ENCODE results near the gene DNAJC1.

The DNAJC1 gene

DNA sequence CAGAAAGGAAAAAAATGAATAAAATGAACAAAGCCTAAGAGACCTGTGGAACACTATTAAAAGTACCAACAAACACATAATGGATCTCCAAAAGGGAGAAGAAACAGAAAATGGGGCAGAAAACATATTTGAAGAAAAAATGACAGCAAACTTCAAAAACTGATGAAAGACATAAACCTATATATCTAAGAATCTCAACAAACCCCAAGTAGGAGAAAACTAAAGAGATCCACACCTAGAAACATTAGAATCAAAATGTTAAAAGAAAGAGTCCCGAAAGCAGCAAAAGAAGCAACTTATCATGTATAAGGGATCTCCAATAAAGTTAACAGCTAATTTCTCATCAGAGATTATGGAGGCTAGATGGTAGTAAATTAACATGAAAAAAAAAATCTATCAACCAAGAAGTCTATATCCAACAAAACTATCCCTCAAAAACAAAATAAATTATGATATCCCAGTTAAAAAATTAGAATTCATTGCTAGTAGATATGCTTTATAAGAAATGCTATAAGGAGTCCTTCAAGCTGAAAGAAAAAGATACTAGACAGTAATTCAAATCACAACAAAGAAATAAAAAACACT, 68.0 kb downstream of the DNAJC1 start:
- Histone ChIP-seq H3K4ac (ENCODE audit: low read length) (no peak overlapping the region), H3K18ac (ENCODE audit: low read length) (no peak overlapping the region), H2BK120ac (ENCODE audit: low read depth, low read length) (no peak overlapping the region), H3K9me3 (replicated peaks in 1 of 2; ENCODE audit: control insufficient read depth in 2 of 2, insufficient read depth in 1 of 2, low read depth in 1 of 2, low read length in 2 of 2) (peaks cover 2 to 22% of the 10 kb centered on the region in 2 donors), H3K9ac (ENCODE audit: low read depth, low read length, poor library complexity) (no peak overlapping the region), H3K36me3 (replicated peaks in 1 of 2; ENCODE audit: control insufficient read depth in 2 of 2, insufficient read depth in 2 of 2, low read length in 2 of 2) (no peaks in the 10 kb centered on the region), H2BK15ac (ENCODE audit: low read length) (no peak overlapping the region), H3K4me1 (ENCODE audit: control insufficient read depth in 2 of 2, insufficient read depth in 1 of 2, low read depth in 1 of 2, low read length in 2 of 2) (peaks cover 0 to 1% of the 10 kb centered on the region in 2 donors), H4K91ac (ENCODE audit: low read depth, low read length, poor library complexity) (no peak overlapping the region), H3K79me1 (ENCODE audit: low read depth, low read length) (peaks cover 2% of the 10 kb centered on the region), H2AFZ (ENCODE audit: low read length) (no peak overlapping the region), H3K4me2 (ENCODE audit: insufficient read depth, low read length, poor library complexity, severe bottlenecking) (no peak overlapping the region), H4K8ac (ENCODE audit: low read depth, low read length) (no peak overlapping the region), H3K23ac (ENCODE audit: low read depth, low read length, poor library complexity) (no peak overlapping the region), H3K14ac (ENCODE audit: low read length) (no peak overlapping the region), H3K4me3 (ENCODE audit: low read length in 2 of 2) (no peak overlapping the region), H2AK5ac (ENCODE audit: low read depth, low read length) (no peak overlapping the region), H2BK12ac (ENCODE audit: low read length) (no peak overlapping the region), H2BK5ac (ENCODE audit: low read length) (no peak overlapping the region), H3K27me3 (ENCODE audit: control insufficient read depth in 3 of 3, insufficient read depth in 3 of 3, low read depth in 1 of 3, low read length in 3 of 3) (no peaks in the 10 kb centered on the region), H3K27ac (replicated peaks; ENCODE audit: low read length) (no peak overlapping the region)
- no peak for DNase-seq (ENCODE audit: low spot score)
- no CpG with 5 or more reads among the region's 1 CpG for WGBS, 2 donors (ENCODE audit: extremely low coverage in 2 of 2, insufficient read length in 2 of 2, insufficient replicate concordance in 1 of 2)

- no peak overlapping the region for H2BK12ac ChIP-seq (ENCODE audit: low read length)
- DNase-seq (ENCODE audit: low spot score) = no peak
- no peaks in the 10 kb centered on the region for H3K36me3 ChIP-seq (replicated peaks in 1 of 2; ENCODE audit: control insufficient read depth in 2 of 2, insufficient read depth in 2 of 2, low read length in 2 of 2)
- H3K9me3 ChIP-seq (replicated peaks in 1 of 2; ENCODE audit: control insufficient read depth in 2 of 2, insufficient read depth in 1 of 2, low read depth in 1 of 2, low read length in 2 of 2) = peaks cover 2 to 22% of the 10 kb centered on the region in 2 donors
- H2BK15ac ChIP-seq (ENCODE audit: low read length) = no peak overlapping the region
- no peak overlapping the region for H2BK5ac ChIP-seq (ENCODE audit: low read length)
- H3K27ac ChIP-seq (replicated peaks; ENCODE audit: low read length) = no peak overlapping the region
- no peak overlapping the region for H2BK120ac ChIP-seq (ENCODE audit: low read depth, low read length)
- no peak overlapping the region for H3K18ac ChIP-seq (ENCODE audit: low read length)
- H3K4me3 ChIP-seq (ENCODE audit: low read length in 2 of 2) = no peak overlapping the region
- no peak overlapping the region for H3K14ac ChIP-seq (ENCODE audit: low read length)
- no peak overlapping the region for H2AFZ ChIP-seq (ENCODE audit: low read length)
- WGBS, 2 donors (ENCODE audit: extremely low coverage in 2 of 2, insufficient read length in 2 of 2, insufficient replicate concordance in 1 of 2) = no CpG with 5 or more reads among the region's 1 CpG
- no peak overlapping the region for H3K23ac ChIP-seq (ENCODE audit: low read depth, low read length, poor library complexity)
- H3K4me1 ChIP-seq (ENCODE audit: control insufficient read depth in 2 of 2, insufficient read depth in 1 of 2, low read depth in 1 of 2, low read length in 2 of 2) = no peaks in the 10 kb centered on the region
- no peak overlapping the region for H3K9ac ChIP-seq (ENCODE audit: low read depth, low read length, poor library complexity)
- H3K4me2 ChIP-seq (ENCODE audit: insufficient read depth, low read length, poor library complexity, severe bottlenecking) = no peak overlapping the region
- H3K79me1 ChIP-seq (ENCODE audit: low read depth, low read length) = no peaks in the 10 kb centered on the region
- H4K8ac ChIP-seq (ENCODE audit: low read depth, low read length) = no peak overlapping the region
- no peak overlapping the region for H3K4ac ChIP-seq (ENCODE audit: low read length)
- H3K27me3 ChIP-seq (ENCODE audit: control insufficient read depth in 3 of 3, insufficient read depth in 3 of 3, low read depth in 1 of 3, low read length in 3 of 3) = no peaks in the 10 kb centered on the region
- H2AK5ac ChIP-seq (ENCODE audit: low read depth, low read length) = no peak overlapping the region
- H4K91ac ChIP-seq (ENCODE audit: low read depth, low read length, poor library complexity) = no peak overlapping the region
Observed at GRCh38 chr10:21934307-21934706, 69.2 kb downstream of the DNAJC1 start.

- H4K91ac ChIP-seq (ENCODE audit: low read depth, low read length, poor library complexity) = no peak overlapping the region
- no peak overlapping the region for H3K4ac ChIP-seq (ENCODE audit: low read length)
- peaks cover 3 to 24% of the 10 kb centered on the region in 2 donors for H3K4me1 ChIP-seq (ENCODE audit: control insufficient read depth in 2 of 2, insufficient read depth in 1 of 2, low read depth in 1 of 2, low read length in 2 of 2)
- H3K4me2 ChIP-seq (ENCODE audit: insufficient read depth, low read length, poor library complexity, severe bottlenecking) = no peak overlapping the region
- no peak overlapping the region for H2AFZ ChIP-seq (ENCODE audit: low read length)
- no peak overlapping the region for H2BK12ac ChIP-seq (ENCODE audit: low read length)
- H3K79me1 ChIP-seq (ENCODE audit: low read depth, low read length) = no peaks in the 10 kb centered on the region
- H3K27ac ChIP-seq (replicated peaks; ENCODE audit: low read length) = no peak overlapping the region
- H2AK5ac ChIP-seq (ENCODE audit: low read depth, low read length) = no peak overlapping the region
- H4K8ac ChIP-seq (ENCODE audit: low read depth, low read length) = no peak overlapping the region
- H2BK15ac ChIP-seq (ENCODE audit: low read length) = no peak overlapping the region
- no peaks in the 10 kb centered on the region for H3K27me3 ChIP-seq (ENCODE audit: control insufficient read depth in 3 of 3, insufficient read depth in 3 of 3, low read depth in 1 of 3, low read length in 3 of 3)
- no peak overlapping the region for H3K14ac ChIP-seq (ENCODE audit: low read length)
- H3K23ac ChIP-seq (ENCODE audit: low read depth, low read length, poor library complexity) = no peak overlapping the region
- H3K18ac ChIP-seq (ENCODE audit: low read length) = no peak overlapping the region
- no peak overlapping the region for H2BK5ac ChIP-seq (ENCODE audit: low read length)
- H3K36me3 ChIP-seq (replicated peaks in 1 of 2; ENCODE audit: control insufficient read depth in 2 of 2, insufficient read depth in 2 of 2, low read length in 2 of 2) = no peaks in the 10 kb centered on the region
- H3K4me3 ChIP-seq (ENCODE audit: low read length in 2 of 2) = peak overlapping the region in 1 of 2 donors; percentile 31
- no peak overlapping the region for H3K9ac ChIP-seq (ENCODE audit: low read depth, low read length, poor library complexity)
- DNase-seq (ENCODE audit: low spot score) = no peak
- WGBS, 2 donors (ENCODE audit: extremely low coverage in 2 of 2, insufficient read length in 2 of 2, insufficient replicate concordance in 1 of 2) = no CpG with 5 or more reads among the region's 2 CpGs
- peaks cover 0 to 9% of the 10 kb centered on the region in 2 donors for H3K9me3 ChIP-seq (replicated peaks in 1 of 2; ENCODE audit: control insufficient read depth in 2 of 2, insufficient read depth in 1 of 2, low read depth in 1 of 2, low read length in 2 of 2)
- H2BK120ac ChIP-seq (ENCODE audit: low read depth, low read length) = no peak overlapping the region
Observed at GRCh38 chr10:21929070-21929469, 74.5 kb downstream of the DNAJC1 start.

GRCh38 chr10:21927631-21928353, 75.7 kb downstream of the DNAJC1 start:
- H3K27ac ChIP-seq (replicated peaks; ENCODE audit: low read length) = peak overlapping the region; percentile 23

More at GRCh38 chr10:21927631-21928353, 75.7 kb downstream of the DNAJC1 start:
- Histone ChIP-seq H3K14ac (ENCODE audit: low read length) (no peak overlapping the region), H2AK5ac (ENCODE audit: low read depth, low read length) (no peak overlapping the region), H2BK5ac (ENCODE audit: low read length) (no peak overlapping the region), H3K79me1 (ENCODE audit: low read depth, low read length) (no peaks in the 10 kb centered on the region), H3K4me1 (ENCODE audit: control insufficient read depth in 2 of 2, insufficient read depth in 1 of 2, low read depth in 1 of 2, low read length in 2 of 2) (peaks cover 3 to 24% of the 10 kb centered on the region in 2 donors), H3K27me3 (ENCODE audit: control insufficient read depth in 3 of 3, insufficient read depth in 3 of 3, low read depth in 1 of 3, low read length in 3 of 3) (no peaks in the 10 kb centered on the region), H2BK120ac (ENCODE audit: low read depth, low read length) (no peak overlapping the region), H2BK12ac (ENCODE audit: low read length) (no peak overlapping the region), H2AFZ (ENCODE audit: low read length) (peak overlapping the region; percentile 1), H3K9me3 (replicated peaks in 1 of 2; ENCODE audit: control insufficient read depth in 2 of 2, insufficient read depth in 1 of 2, low read depth in 1 of 2, low read length in 2 of 2) (peaks cover 0 to 9% of the 10 kb centered on the region in 2 donors), H3K4me2 (ENCODE audit: insufficient read depth, low read length, poor library complexity, severe bottlenecking) (no peak overlapping the region), H3K36me3 (replicated peaks in 1 of 2; ENCODE audit: control insufficient read depth in 2 of 2, insufficient read depth in 2 of 2, low read length in 2 of 2) (no peaks in the 10 kb centered on the region), H4K8ac (ENCODE audit: low read depth, low read length) (no peak overlapping the region), H2BK15ac (ENCODE audit: low read length) (no peak overlapping the region), H3K4ac (ENCODE audit: low read length) (no peak overlapping the region), H3K18ac (ENCODE audit: low read length) (no peak overlapping the region), H3K23ac (ENCODE audit: low read depth, low read length, poor library complexity) (no peak overlapping the region), H3K9ac (ENCODE audit: low read depth, low read length, poor library complexity) (no peak overlapping the region), H4K91ac (ENCODE audit: low read depth, low read length, poor library complexity) (no peak overlapping the region), H3K4me3 (ENCODE audit: low read length in 2 of 2) (peak overlapping the region in 1 of 2 donors; percentile 31)
- 100% methylated on average over 1 of the region's 4 CpGs; no CpG with 5 or more reads in 1 of the 2 donors for WGBS, 2 donors (ENCODE audit: extremely low coverage in 2 of 2, insufficient read length in 2 of 2, insufficient replicate concordance in 1 of 2)
- DNase-seq (ENCODE audit: low spot score) = no peak
